A549 (cell line): Measurements from ENCODE around the gene BORA. TPM values are rescaled to one million over a fixed set of nuclear protein-coding genes. Genes with fewer than 3 reads are reported as not detected.

Source experiments
- ATAC-seq, 2 experiments: fragments of 200-7000 bp in 1 of 2; fragments of >200 bp in 1 of 2; cut with Nextera tagmentation in 1 of 2; cut with Tn5 transposase in 1 of 2; 3 replicates each; pipeline versions ENCODE4 v1.8.0 to v1.9.1; 2018 to 2020; ENCODE audit warnings: mild to moderate bottlenecking in 1 of 2, moderate library complexity in 1 of 2
- CTCF ChIA-PET: fragments of 300-600 bp; sonication (Branson Sonifier 250); formaldehyde crosslinking; extraction: SDS; loops from one replicate; lab custom pipeline; 2021; ENCODE audit warnings: antibody characterized with exemption, inconsistent platforms; lab: Yijun Ruan, JAX
- POLR2A ChIA-PET: fragments of 350-600 bp; formaldehyde crosslinking; extraction: SDS; loops from one replicate; lab custom pipeline; 2021; ENCODE audit warnings: antibody characterized with exemption, inconsistent platforms; lab: Yijun Ruan, JAX
- DNase-seq, 2 experiments: peaks; one replicate each; pipeline versions ENCODE4 v3.0.0 to v3.0.0-alpha.2; 2011 to 2016; ENCODE audit warnings: low read depth in 1 of 2, low spot score in 1 of 2
- FAIRE-seq: peaks from 2 replicates; lab custom pipeline; 2011; peaks lifted over from hg19 to GRCh38; lab: Jason Lieb, UNC
- H3K27ac ChIP-seq, 2 experiments: fragments of >200 bp; sonication (Bioruptor Twin); formaldehyde crosslinking; 3 replicates each; pipeline ENCODE4 v1.5.1; 2016 to 2017
- H3K4me1 ChIP-seq: fragments of >200 bp; sonication (Bioruptor Twin); formaldehyde crosslinking; 3 replicates; pipeline ENCODE4 v1.6.1; 2016
- H3K4me2 ChIP-seq: fragments of >200 bp; sonication (Bioruptor Twin); formaldehyde crosslinking; 3 replicates; pipeline ENCODE4 v1.6.1; 2016
- H3K4me3 ChIP-seq: fragments of >200 bp; sonication (Bioruptor Twin); formaldehyde crosslinking; 3 replicates; pipeline ENCODE4 v1.5.1; 2016
- H3K9me3 ChIP-seq: fragments of >200 bp; sonication (Bioruptor Twin); formaldehyde crosslinking; 3 replicates; pipeline ENCODE4 v1.6.1; 2016
- BHLHE40 ChIP-seq: IDR thresholded peaks from 2 replicates; pipeline ENCODE4 v1.6.1; 2012; ENCODE audit warnings: low read depth, low read length, inconsistent platforms
- CEBPB ChIP-seq, 2 experiments: fragments of >200 bp in 1 of 2; sonication (Bioruptor Twin) in 1 of 2; formaldehyde crosslinking in 1 of 2; IDR thresholded peaks; 2 replicates each; pipeline ENCODE4 v1.6.1; 2012 to 2016
- GATA3 ChIP-seq: IDR thresholded peaks from 2 replicates; pipeline ENCODE4 v1.6.1; 2012; ENCODE audit warnings: borderline replicate concordance
- HDAC2 ChIP-seq: fragments of 200-600 bp; sonication (generic); IDR thresholded peaks from 2 replicates; pipeline ENCODE4 v1.6.1; 2016
- HEYL ChIP-seq: fragments of 250-450 bp; sonication (Bioruptor Pico); IDR thresholded peaks from 2 replicates; pipeline ENCODE4 v1.8.0; 2021; ENCODE audit warnings: mild to moderate bottlenecking, moderate library complexity
- HOXB13 ChIP-seq: fragments of 250-450 bp; sonication (Bioruptor Pico); IDR thresholded peaks from 2 replicates; pipeline ENCODE4 v1.5.0; 2020; ENCODE audit warnings: low read depth, mild to moderate bottlenecking, moderate library complexity
- HOXB5 ChIP-seq: fragments of 250-450 bp; sonication (Bioruptor Pico); IDR thresholded peaks from 2 replicates; pipeline ENCODE4 v1.5.0; 2020; ENCODE audit warnings: mild to moderate bottlenecking, moderate library complexity
- JUN ChIP-seq, 2 experiments: fragments of >200 bp; sonication (Bioruptor Twin); formaldehyde crosslinking; IDR thresholded peaks; 2 replicates in 1 of 2; 3 replicates in 1 of 2; pipeline ENCODE4 v1.6.1; 2016 to 2017
- RAD21 ChIP-seq, 2 experiments: fragments of >200 bp in 1 of 2; sonication (Bioruptor Twin) in 1 of 2; formaldehyde crosslinking in 1 of 2; IDR thresholded peaks in 1 of 2; conservative IDR thresholded peaks in 1 of 2; 2 replicates in 1 of 2; 3 replicates in 1 of 2; pipeline ENCODE4 v1.6.1; 2012 to 2018; ENCODE audit warnings: inconsistent platforms in 1 of 2
- RARB ChIP-seq: fragments of 250-450 bp; sonication (Bioruptor Pico); IDR thresholded peaks from 2 replicates; pipeline ENCODE4 v1.8.0; 2021; ENCODE audit warnings: mild to moderate bottlenecking, moderate library complexity
- RCOR1 ChIP-seq: fragments of 150-350 bp; IDR thresholded peaks from 2 replicates; pipeline ENCODE4 v1.6.1; 2014; ENCODE audit warnings: antibody characterized with exemption, low read length, low read depth
- REST ChIP-seq: fragments of 200-600 bp; sonication (generic); IDR thresholded peaks from 2 replicates; pipeline ENCODE4 v1.6.1; 2016; ENCODE audit warnings: antibody characterized with exemption, mild to moderate bottlenecking, moderate library complexity
- RNF2 ChIP-seq: fragments of 200-600 bp; sonication (generic); IDR thresholded peaks from 2 replicates; pipeline ENCODE4 v1.6.1; 2016; ENCODE audit warnings: low read depth, mild to moderate bottlenecking, antibody characterized with exemption, moderate library complexity, borderline replicate concordance
- TFCP2L1 ChIP-seq: fragments of 250-450 bp; sonication (Bioruptor Pico); IDR thresholded peaks from 2 replicates; pipeline ENCODE4 v1.5.0; 2021; ENCODE audit warnings: mild to moderate bottlenecking
- USF2 ChIP-seq: fragments of 450-650 bp; IDR thresholded peaks from 2 replicates; pipeline ENCODE4 v1.6.1; 2014; ENCODE audit warnings: antibody characterized with exemption
- ZSCAN20 ChIP-seq: fragments of 250-450 bp; sonication (Bioruptor Pico); IDR thresholded peaks from 2 replicates; pipeline ENCODE4 v1.8.0; 2022; ENCODE audit warnings: mild to moderate bottlenecking, moderate library complexity
- WGBS: methylation state at CpG from one replicate; pipeline ENCODE4 v1.1.6; 2017; ENCODE audit errors: missing lambda C conversion rate; 5-methylcytosine and 5-hydroxymethylcytosine counted together
- polyA plus RNA-seq, 4 experiments: library from polyadenylated mRNA; depleted of rRNA in 3 of 4; stranded (reverse); fragments of >200 nt; fragmentation: RNase III in 1 of 4; extraction: RNeasy Plus Mini Kit Qiagen cat#74134 plus additional on column Dnase treatment in 1 of 4; gene quantifications; 2 replicates in 3 of 4; 3 replicates in 1 of 4; pipeline ENCODE4 v1.2.3, GENCODE V29; 2011 to 2017
- TF ChIP-seq, protein P1 (sequence below): fragments of >200 bp; sonication (Bioruptor Twin); formaldehyde crosslinking; IDR thresholded peaks from 2 replicates; pipeline ENCODE4 v1.6.1; 2016
- TF ChIP-seq, protein P2 (sequence below): fragments of >200 bp; sonication (Bioruptor Twin); formaldehyde crosslinking; IDR thresholded peaks from 3 replicates; pipeline ENCODE4 v1.6.1; 2016

The BORA gene
- polyA plus RNA-seq, 2 of the 4 experiments (the other 2 are of a cell fraction), result 7.1 to 8.4 TPM

- ATAC-seq (no peak), FAIRE-seq (no peak), DNase-seq (no peak)
- H3K27ac ChIP-seq, result no peak overlapping the region
- no peak overlapping the region for H3K4me3 ChIP-seq
- WGBS, result 94% methylated on average over 6 of the region's 6 CpGs
- TF ChIP-seq, protein P1, sequence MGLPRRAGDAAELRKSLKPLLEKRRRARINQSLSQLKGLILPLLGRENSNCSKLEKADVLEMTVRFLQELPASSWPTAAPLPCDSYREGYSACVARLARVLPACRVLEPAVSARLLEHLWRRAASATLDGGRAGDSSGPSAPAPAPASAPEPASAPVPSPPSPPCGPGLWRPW, result no peak
- TF ChIP-seq RAD21 (conservative IDR thresholded peaks at IDR 0.05 in 1 of 2, IDR thresholded peaks at IDR 0.05 in 1 of 2), result no peak
- H3K4me1 ChIP-seq, result no peaks in the 10 kb centered on the region
- H3K4me2 ChIP-seq, result no peak overlapping the region
- H3K9me3 ChIP-seq, result no peaks in the 10 kb centered on the region
- ChIA-PET POLR2A (no interaction called here), CTCF (no interaction called here)
These were observed 26.4 kb downstream of the BORA start for GRCh38 chr13:72754111-72754510.

DNA sequence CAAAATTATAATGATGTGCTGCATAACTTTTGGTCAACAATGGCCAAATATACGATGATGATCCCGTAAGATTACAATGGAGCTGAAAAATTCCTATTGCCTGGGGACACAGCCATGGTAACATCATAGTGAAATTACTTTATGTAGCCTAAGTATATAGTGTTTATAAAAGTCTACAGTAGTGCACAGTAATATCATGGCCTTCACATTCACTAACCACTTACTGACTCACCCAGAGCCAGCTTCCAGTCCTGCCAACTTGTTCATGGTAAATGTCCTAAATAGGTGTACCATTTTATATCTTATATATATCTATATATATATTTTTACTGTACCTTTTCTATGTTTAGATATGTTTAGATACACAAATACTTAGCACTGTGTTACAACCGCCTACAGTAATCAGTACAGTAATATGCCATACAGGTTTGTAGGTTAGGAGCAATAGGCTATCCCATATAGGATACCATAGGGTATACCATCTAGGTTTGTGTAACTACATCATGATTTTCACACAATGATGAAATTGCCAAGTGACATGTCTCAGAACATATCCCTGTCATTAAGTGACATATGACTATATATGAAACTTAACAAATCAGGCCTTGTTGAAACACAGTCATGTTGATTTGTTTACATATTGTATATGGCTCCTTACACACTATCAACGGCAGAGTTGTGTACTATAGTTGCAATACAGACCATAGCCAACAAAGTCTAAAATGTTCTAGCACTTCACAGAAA is 30.2 kb downstream of the BORA start:
- FAIRE-seq (no peak), DNase-seq (no peak), ATAC-seq (no peak; a peak in 1 of 6 replicates)
- Histone ChIP-seq H3K4me3 (no peak overlapping the region), H3K27ac (no peak overlapping the region), H3K9me3 (no peaks in the 10 kb centered on the region), H3K4me1 (no peaks in the 10 kb centered on the region), H3K4me2 (no peak overlapping the region)
- POLR2A ChIA-PET, result no interaction called here
- no peak for TF ChIP-seq RARB
- TF ChIP-seq REST, result no peak
- TF ChIP-seq CEBPB (IDR thresholded peaks at IDR 0.05), result no peak
- no peak for TF ChIP-seq GATA3
- TF ChIP-seq ZSCAN20 (CRISPR knock-in tag), result no peak
- TF ChIP-seq USF2, result no peak
- no peak for TF ChIP-seq HOXB13 (CRISPR knock-in tag)
- no peak for TF ChIP-seq RCOR1
- no peak for TF ChIP-seq HEYL (CRISPR knock-in tag)
- TF ChIP-seq JUN (IDR thresholded peaks at IDR 0.05), result no peak
- TF ChIP-seq RNF2, result no peak
- TF ChIP-seq HDAC2, result no peak
- TF ChIP-seq, protein P2, sequence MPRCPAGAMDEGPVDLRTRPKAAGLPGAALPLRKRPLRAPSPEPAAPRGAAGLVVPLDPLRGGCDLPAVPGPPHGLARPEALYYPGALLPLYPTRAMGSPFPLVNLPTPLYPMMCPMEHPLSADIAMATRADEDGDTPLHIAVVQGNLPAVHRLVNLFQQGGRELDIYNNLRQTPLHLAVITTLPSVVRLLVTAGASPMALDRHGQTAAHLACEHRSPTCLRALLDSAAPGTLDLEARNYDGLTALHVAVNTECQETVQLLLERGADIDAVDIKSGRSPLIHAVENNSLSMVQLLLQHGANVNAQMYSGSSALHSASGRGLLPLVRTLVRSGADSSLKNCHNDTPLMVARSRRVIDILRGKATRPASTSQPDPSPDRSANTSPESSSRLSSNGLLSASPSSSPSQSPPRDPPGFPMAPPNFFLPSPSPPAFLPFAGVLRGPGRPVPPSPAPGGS, result no peak
- TF ChIP-seq BHLHE40, result no peak
- TF ChIP-seq TFCP2L1 (CRISPR knock-in tag), result no peak
- no peak for TF ChIP-seq HOXB5 (CRISPR knock-in tag)
- TF ChIP-seq, all 56 proteins: peak for 0
- CTCF ChIA-PET, result no interaction called here
- 66% methylated on average over 4 of the region's 4 CpGs for WGBS
